ENCODE results near the gene CD300LD. TPM values are rescaled to one million over a fixed set of nuclear protein-coding genes. Genes with fewer than 3 reads are reported as not detected.
"Not testable (repeated sequence)": the region's sequence is repeated elsewhere in the genome, so short reads cannot be mapped to it uniquely, and the experiment has no call there.

Gene CD300LD
- polyA plus RNA-seq (2011; rRNA removed): not detected in 2 replicates
- polyA minus RNA-seq (2011; rRNA and poly(A)+ RNA removed): not detected in 2 replicates

GRCh38 chr17:74592087-74592990 lies at the start of gene CD300LD:
Gene CD300LD (minus strand): TSS chr17:74592283. CDS start chr17:74592202, 81 bp downstream.
- ChIA-PET POLR2A (no interaction called here), CTCF (no interaction called here)

DNA sequence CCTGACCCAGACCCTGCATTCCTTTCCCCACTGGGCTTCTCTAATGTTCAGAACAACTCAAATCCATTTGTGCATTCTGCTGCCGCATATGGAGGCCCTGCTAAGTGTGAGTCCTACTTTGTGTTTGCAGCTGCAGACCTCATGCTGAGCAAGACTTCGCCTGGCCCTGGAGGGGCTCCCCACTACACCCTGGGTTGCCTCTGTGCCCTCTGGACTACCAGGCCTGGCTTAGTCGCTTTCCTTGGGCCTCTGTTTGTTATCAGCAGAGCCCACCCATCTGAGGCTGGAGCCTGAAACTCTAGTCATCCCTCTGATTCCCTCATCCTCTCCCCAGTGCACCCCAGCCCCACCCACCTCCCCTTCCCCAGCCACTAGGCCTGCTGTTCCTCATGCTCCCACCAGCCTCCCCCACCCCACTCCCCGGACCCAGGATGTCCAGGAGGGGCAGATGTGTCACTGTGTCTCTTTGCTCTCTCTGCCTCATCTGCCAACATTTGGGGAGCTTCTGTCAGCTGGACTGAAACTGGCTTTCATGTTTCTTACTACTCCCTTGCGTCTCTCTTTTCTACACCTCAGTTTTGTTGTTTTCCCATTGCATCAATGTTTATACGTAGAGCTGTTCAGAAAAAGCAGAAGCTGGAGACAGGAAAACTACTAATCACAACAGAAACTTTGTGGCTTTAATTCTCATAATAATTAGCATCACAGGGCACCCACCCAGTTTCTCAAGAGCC lies 49.3 kb upstream of the CD300LD start:
- CTCF ChIA-PET: no interaction called here
- POLR2A ChIA-PET: no interaction called here
- H3K36me3 ChIP-seq (ENCODE audit: control insufficient read depth, insufficient read depth, low read length): no peaks in the 10 kb centered on the region
- DNase-seq (ENCODE audit: low read depth): no peak
- peaks cover 1% of the 10 kb centered on the region; the same call in 1 of the 2 replicates for H3K27me3 ChIP-seq (ENCODE audit: control insufficient read depth, insufficient read depth, low read length)
- no peak overlapping the region for H3K4me3 ChIP-seq (ENCODE audit: low read depth, low read length)
- TF ChIP-seq CTCF (IDR thresholded peaks at IDR 0.05; ENCODE audit: insufficient read depth, low read depth, low read length): no peak

More at GRCh38 chr17:74592087-74592990, at the start of gene CD300LD:
- Histone ChIP-seq H3K27me3 (ENCODE audit: control insufficient read depth, insufficient read depth, low read length) (no peaks in the 10 kb centered on the region), H3K4me3 (ENCODE audit: low read depth, low read length) (no peak within 1 kb of the TSS), H3K36me3 (ENCODE audit: control insufficient read depth, insufficient read depth, low read length) (no peaks in the 10 kb centered on the region)
- no peak for DNase-seq (ENCODE audit: low read depth)
- no peak for TF ChIP-seq CTCF (IDR thresholded peaks at IDR 0.05; ENCODE audit: insufficient read depth, low read depth, low read length)

GRCh38 chr17:74639704-74640151 lies 47.6 kb upstream of the CD300LD start:
- Histone ChIP-seq H3K36me3 (ENCODE audit: control insufficient read depth, insufficient read depth, low read length) (no peaks in the 10 kb centered on the region), H3K4me3 (ENCODE audit: low read depth, low read length) (no peak overlapping the region), H3K27me3 (ENCODE audit: control insufficient read depth, insufficient read depth, low read length) (peaks cover 1% of the 10 kb centered on the region; the same call in 1 of the 2 replicates)
- DNase-seq (ENCODE audit: low read depth): no peak
- POLR2A ChIA-PET: no interaction called here
- no peak for TF ChIP-seq CTCF (IDR thresholded peaks at IDR 0.05; ENCODE audit: insufficient read depth, low read depth, low read length)
- CTCF ChIA-PET: no interaction called here

DNA sequence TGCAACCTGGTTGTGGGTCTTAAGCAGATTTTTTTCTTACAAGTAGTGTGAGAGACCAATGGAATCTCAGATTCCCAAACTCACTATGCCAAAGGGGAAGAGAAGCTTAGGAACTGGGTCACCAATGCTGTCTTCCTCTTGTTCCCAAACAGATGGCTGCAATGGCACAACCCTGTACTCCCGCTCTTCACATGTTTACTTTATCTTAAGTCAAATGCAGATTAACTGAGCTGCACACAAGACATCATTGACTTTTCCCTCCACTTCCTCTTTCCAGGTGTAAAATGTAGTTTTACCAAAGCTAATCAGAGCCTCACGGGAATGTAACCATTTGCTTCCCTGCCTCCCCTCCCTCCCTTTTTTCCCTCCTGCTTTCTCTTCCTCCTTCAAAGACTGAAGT lies 45.8 kb upstream of the CD300LD start:
- CTCF ChIA-PET: no interaction called here
- TF ChIP-seq CTCF (IDR thresholded peaks at IDR 0.05; ENCODE audit: insufficient read depth, low read depth, low read length): no peak
- peaks cover 1% of the 10 kb centered on the region; the same call in 1 of the 2 replicates for H3K27me3 ChIP-seq (ENCODE audit: control insufficient read depth, insufficient read depth, low read length)
- POLR2A ChIA-PET: no interaction called here
- H3K36me3 ChIP-seq (ENCODE audit: control insufficient read depth, insufficient read depth, low read length): no peaks in the 10 kb centered on the region
- H3K4me3 ChIP-seq (ENCODE audit: low read depth, low read length): no peak overlapping the region
- no peak for DNase-seq (ENCODE audit: low read depth)

DNA sequence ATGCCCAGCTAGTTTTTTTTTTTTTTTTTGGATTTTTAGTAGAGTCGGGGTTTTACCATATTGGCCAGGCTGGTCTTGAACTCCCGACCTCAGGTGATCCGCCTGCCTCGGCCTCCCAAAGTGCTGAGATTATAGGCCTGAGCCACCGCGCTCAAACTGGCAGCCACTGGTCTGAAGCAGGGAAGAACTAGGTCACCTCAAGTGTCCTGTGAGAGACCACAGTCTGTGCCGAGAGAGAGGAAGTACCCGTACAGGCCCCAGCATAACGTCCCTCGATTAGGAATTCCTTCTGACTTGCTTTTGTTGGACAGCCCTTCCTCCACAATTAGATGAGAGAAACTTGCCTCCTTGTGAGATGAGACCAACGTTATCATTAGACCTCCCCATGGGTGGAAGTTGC lies 45.2 kb upstream of the CD300LD start:
- no peak overlapping the region for H3K4me3 ChIP-seq (ENCODE audit: low read depth, low read length)
- ChIA-PET POLR2A (no interaction called here), CTCF (no interaction called here)
- DNase-seq (ENCODE audit: low read depth): no peak
- TF ChIP-seq CTCF (IDR thresholded peaks at IDR 0.05; ENCODE audit: insufficient read depth, low read depth, low read length): no peak
- no peaks in the 10 kb centered on the region for H3K36me3 ChIP-seq (ENCODE audit: control insufficient read depth, insufficient read depth, low read length)
- peaks cover 1% of the 10 kb centered on the region; the same call in 1 of the 2 replicates for H3K27me3 ChIP-seq (ENCODE audit: control insufficient read depth, insufficient read depth, low read length)

GRCh38 chr17:74636541-74637085 lies 44.5 kb upstream of the CD300LD start:
- H3K36me3 ChIP-seq (ENCODE audit: control insufficient read depth, insufficient read depth, low read length); CTCF ChIA-PET; H3K4me3 ChIP-seq (ENCODE audit: low read depth, low read length); POLR2A ChIA-PET; H3K27me3 ChIP-seq (ENCODE audit: control insufficient read depth, insufficient read depth, low read length); DNase-seq (ENCODE audit: low read depth): not testable (repeated sequence)

All from BJ (cell line).